GM12891 (cell line): ENCODE measurements around the gene PAPOLA.

Experiments used
- DNase-seq: peaks from one replicate; pipeline ENCODE4 v3.0.0; 2011; ENCODE audit warnings: low spot score; ENCODE audit not compliant: insufficient read length
- FAIRE-seq: peaks from 2 replicates; lab custom pipeline; 2011; peaks lifted over from hg19 to GRCh38; lab: Jason Lieb, UNC
- PAX5 ChIP-seq: IDR thresholded peaks from 2 replicates; pipeline ENCODE4 v1.6.1; 2011; ENCODE audit warnings: low read length, moderate library complexity, mild to moderate bottlenecking; ENCODE audit not compliant: insufficient read depth, severe bottlenecking
- POLR2A ChIP-seq: IDR thresholded peaks from 2 replicates; pipeline ENCODE4 v1.6.1; 2011; ENCODE audit warnings: low read depth, low read length, control low read depth
- POLR2AphosphoS5 ChIP-seq: IDR thresholded peaks from 2 replicates; pipeline ENCODE4 v1.6.1; 2011; ENCODE audit warnings: low read depth, low read length, control low read depth
- POU2F2 ChIP-seq: IDR thresholded peaks from 2 replicates; pipeline ENCODE4 v1.6.1; 2011; ENCODE audit warnings: low read depth, mild to moderate bottlenecking, control low read depth, low read length, moderate library complexity
- SPI1 ChIP-seq: IDR thresholded peaks from 2 replicates; pipeline ENCODE4 v1.6.1; 2011; ENCODE audit warnings: low read depth, low read length, control low read depth
- TAF1 ChIP-seq: IDR thresholded peaks from 2 replicates; pipeline ENCODE4 v1.6.1; 2011; ENCODE audit warnings: low read depth, low read length, control low read depth

The PAPOLA gene

DNA sequence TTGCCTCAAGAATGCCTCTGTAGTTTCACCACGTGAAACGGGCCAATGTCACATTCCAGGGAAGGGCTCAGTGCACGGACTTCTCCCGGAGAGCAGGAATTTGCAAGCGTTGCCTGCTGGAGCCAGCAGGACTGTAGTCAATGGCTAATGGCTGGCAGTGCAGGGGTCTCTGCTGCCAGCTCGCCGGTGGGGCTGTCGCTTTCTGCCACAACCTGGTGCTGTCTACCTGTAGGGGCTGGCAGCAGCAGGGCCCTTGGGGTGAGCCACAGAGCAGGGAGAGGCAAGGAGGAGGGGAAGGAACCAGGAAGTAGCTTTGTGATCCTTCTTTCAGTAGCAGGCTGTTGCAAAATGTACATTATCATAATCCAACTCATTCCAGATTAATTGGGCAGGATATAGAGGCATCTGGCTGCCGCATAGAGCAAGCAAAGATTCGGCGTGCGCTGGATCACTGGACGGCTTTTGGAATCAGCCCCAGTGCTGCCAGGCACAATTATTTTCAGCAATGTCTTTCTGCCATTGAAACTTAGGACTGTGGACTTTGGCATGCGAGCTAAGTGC lies 114.1 kb downstream of the PAPOLA start:
- DNase-seq (no peak), FAIRE-seq (no peak)

More for the DNA sequence above, 114.1 kb downstream of the PAPOLA start:
- no peak for TF ChIP-seq SPI1
- no peak for TF ChIP-seq POLR2A
- TF ChIP-seq POLR2AphosphoS5, result no peak
- no peak for TF ChIP-seq POU2F2
- TF ChIP-seq PAX5, result no peak
- no peak for TF ChIP-seq TAF1
